GM18505 (cell line): ENCODE data around the gene KIRREL3.

Experiments
- ATAC-seq: cut with Tn5 transposase; IDR thresholded peaks from one replicate; pipeline ENCODE4 v1.9.1; 2021; ENCODE audit not compliant: unreplicated experiment
- POLR2A ChIP-seq: IDR thresholded peaks from 4 replicates; pipeline ENCODE4 v1.6.1; 2011; ENCODE audit warnings: borderline replicate concordance; ENCODE audit not compliant: insufficient read depth, insufficient read length; ENCODE audit errors: extremely low read depth

Gene KIRREL3

DNA sequence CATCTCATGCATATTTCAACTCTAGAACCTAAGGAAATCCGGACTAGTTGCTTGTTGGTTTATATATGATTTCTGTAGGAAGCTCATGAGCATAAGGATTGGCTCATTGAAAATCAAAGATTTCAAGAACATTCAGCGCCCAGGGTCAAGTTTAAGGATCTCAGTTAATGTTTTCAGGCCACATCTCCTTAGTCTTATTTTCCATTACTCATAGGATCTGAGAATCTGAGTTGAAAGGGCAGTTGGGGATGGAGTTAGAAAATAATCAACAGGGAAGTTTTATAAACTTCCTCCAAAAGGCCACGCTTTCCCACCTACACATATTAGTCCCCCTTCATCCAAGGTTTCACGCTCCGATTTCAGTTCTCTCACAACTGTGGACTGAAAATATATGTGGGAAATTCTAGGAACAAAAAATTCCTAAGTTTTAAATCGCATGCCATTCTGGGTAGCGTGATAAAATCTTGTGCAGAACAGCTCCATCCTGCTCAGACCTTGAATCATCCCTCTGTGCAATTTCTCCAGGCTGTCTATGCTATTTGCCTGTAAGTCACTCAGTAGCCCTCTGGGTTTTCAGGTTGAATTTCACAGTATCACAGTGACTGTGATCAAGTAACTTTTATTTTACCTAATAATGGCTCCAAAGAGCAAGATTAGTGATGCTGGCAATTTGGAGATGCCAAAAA is 160.2 kb downstream of the KIRREL3 start:
- ATAC-seq = no peak
- TF ChIP-seq POLR2A = no peak

GRCh38 chr11:126839496-126839895 is 161.1 kb downstream of the KIRREL3 start:
- no peak for ATAC-seq
- TF ChIP-seq POLR2A = no peak

- ATAC-seq = no peak
- TF ChIP-seq POLR2A = no peak
Observed at GRCh38 chr11:126838779-126839178, 161.8 kb downstream of the KIRREL3 start.

GRCh38 chr11:126837581-126837980 is 163.0 kb downstream of the KIRREL3 start:
- no peak for TF ChIP-seq POLR2A
- ATAC-seq = no peak

DNA sequence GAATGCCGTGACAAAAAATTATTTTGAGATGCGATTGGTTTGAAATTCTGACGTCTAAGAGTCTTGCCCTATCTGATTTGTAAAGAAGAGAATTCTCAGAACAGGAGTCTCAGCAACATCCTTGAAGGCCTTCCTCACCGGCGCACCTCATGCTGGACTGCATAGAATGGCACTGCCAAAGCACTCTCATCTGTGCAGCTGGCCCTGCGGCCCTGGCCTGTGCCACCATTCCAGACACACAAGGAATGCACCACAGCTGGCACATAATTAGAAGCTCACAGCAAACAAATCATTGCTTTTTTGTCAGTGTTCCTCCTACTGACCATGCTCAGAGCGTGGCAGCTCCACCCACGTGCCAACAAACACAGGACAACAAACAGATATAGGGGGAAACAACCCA is 166.0 kb downstream of the KIRREL3 start:
- TF ChIP-seq POLR2A = no peak

GRCh38 chr11:126834149-126834548 is 166.4 kb downstream of the KIRREL3 start:
- no peak for TF ChIP-seq POLR2A
- no peak for ATAC-seq

More for the DNA sequence above, 166.0 kb downstream of the KIRREL3 start:
- no peak for ATAC-seq

GRCh38 chr11:126833065-126833464 is 167.5 kb downstream of the KIRREL3 start:
- no peak for TF ChIP-seq POLR2A
- no peak for ATAC-seq

DNA sequence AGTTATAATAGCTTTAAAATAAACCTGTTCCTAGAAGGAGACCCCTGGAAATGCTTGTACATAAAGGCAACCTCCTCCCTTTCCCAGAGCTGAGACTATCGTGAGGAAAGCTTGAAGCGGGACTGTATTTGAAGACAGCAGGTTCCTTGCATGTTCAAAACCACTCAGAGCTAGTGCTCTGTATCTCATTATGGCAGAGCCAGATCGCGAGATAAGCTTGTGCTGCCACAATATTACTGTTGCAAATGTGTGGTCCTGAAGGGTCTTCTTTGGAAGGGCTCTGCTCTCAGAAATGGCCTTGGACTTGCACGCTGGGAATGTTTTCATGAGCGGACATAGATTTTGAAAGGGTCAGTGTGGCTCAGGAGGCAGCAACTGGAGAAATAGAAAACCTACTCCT is 168.2 kb downstream of the KIRREL3 start:
- no peak for TF ChIP-seq POLR2A
- ATAC-seq = no peak

DNA sequence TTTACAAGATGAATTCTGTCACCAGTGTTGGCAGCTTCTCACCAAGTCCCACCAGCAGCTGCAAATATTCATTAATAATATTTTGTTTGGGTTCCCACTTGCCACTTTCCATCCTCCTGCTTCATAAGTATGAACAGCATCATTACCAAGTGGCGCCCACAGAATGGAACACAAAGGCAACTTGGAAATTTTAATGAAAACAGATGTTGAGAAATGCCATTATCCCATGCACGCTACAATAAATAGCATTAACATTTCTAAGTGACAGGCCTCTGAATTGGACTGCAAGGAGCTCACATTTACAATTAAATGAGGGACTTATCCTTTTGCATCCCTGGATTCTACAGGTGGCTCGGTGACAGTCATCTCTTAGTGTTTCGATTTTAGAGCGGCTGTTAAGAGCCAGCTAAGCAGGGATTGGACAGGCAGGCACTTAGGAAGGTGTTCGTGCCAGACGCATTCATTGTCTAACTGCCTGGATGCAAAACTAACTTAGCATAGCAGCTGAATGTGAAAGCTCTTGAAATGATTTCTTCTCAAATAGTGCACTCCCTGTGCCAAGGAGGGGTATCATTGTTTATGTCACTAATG is 170.3 kb downstream of the KIRREL3 start:
- no peak for ATAC-seq

DNA sequence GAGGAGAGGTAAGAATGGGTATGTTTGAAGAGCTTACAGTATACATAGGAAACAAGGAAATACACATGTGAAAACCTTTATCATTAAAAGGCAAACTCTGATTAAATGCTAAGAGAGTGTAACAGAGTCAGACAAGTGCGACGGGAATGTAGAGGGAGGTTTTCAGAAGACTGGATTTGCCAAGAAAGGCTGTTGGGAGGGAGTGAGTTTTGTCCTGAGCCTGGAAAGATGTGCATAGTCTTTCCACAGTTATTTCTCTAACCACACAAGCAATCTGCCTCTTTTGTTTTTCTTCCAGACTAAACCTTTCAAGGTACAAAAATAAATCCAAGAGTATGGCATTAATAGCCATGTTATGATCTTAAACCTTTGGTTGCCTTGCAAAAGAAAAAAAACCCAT is 170.9 kb downstream of the KIRREL3 start:
- TF ChIP-seq POLR2A = no peak
- ATAC-seq = no peak

More for the DNA sequence above, 170.3 kb downstream of the KIRREL3 start:
- no peak for TF ChIP-seq POLR2A

DNA sequence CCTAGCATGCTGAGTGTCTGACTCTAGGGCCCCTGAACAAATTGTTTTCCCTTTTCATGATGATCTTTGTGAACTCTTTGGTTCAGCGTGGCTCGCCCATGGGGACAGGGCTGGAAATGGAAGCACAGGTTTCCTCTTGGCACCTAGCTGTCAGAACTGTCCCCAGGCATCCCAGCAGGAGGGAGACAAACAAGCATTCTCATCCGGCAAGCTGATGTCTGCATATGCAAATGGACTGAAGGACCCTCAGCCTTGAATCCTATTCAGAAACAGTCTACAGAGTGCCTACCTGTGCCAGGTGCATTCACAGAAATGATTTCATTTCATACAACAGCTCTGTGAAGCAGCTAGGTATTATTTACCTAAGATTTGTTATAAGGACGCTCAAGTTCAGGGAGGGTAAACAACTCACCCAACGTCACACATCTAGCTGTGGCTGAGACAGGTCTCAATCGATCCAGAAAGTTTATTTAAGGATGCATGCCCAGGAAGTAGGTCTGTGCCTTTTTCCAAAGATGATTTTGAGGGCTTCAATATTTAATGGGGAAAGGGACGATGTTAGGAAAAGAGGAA is 176.4 kb downstream of the KIRREL3 start:
- ATAC-seq = no peak
- TF ChIP-seq POLR2A = no peak

DNA sequence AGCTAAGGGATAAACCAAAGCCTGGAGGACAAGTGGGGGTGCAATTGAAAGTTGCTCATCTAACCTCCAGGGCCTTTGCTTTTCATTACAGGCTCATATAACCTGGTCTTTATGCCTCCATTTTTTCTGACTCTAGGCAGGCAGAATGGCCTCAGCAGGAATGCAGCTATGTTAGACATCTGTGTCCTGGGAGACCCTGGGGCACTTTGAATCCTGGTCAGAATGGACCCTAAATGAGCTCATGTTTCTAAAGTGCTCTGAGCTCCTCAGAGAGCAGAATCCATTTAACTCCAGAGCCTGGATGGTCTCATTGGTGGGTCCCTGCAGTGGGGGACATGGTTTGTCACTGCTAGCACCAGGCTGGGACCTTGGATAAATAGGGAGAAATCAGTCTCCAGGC is 177.3 kb downstream of the KIRREL3 start:
- ATAC-seq = no peak
- TF ChIP-seq POLR2A = no peak

- TF ChIP-seq POLR2A = no peak
- ATAC-seq = no peak
Observed at GRCh38 chr11:126821827-126822226, 178.7 kb downstream of the KIRREL3 start.

DNA sequence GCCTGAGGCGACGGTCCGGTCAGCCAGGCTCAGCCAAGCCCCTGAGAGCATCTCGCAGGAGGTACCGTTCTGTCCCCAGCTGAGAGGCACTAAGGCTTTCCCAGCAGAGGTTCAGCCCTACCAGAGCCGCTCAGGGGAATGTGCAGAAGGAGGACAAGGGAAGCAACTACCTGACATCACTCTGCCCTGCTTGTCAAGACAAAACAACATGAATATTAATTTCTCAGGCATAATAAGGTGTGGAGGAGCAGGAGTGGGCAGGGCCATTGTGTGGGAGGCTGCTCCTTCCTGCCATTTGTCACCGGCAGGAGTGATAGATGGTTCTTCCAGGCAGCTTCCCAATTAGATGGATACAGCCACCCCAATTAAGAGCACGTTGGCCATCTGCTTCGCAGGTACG is 181.4 kb downstream of the KIRREL3 start:
- no peak for ATAC-seq
- TF ChIP-seq POLR2A = no peak

GRCh38 chr11:126817523-126818450 is 182.8 kb downstream of the KIRREL3 start:
- ATAC-seq = no peak
- no peak for TF ChIP-seq POLR2A
